Epithelial cell of esophagus (primary cell): ENCODE results near the gene ODAPH.
A peak's percentile ranks its signal among the peaks of the same experiment; 100 is the strongest.
"Not testable (repeated sequence)": the region's sequence is repeated elsewhere in the genome, so short reads cannot be mapped to it uniquely, and the experiment has no call there.

Experiments used
- DNase-seq: peaks from one replicate; pipeline ENCODE4 v3.0.0; 2010; ENCODE audit warnings: low read depth
- H3K4me3 ChIP-seq: 2 replicates; pipeline ENCODE4 v1.5.1; 2011; ENCODE audit warnings: mild to moderate bottlenecking, low read length, control low read depth
- CTCF ChIP-seq: IDR thresholded peaks from 2 replicates; pipeline ENCODE4 v1.5.1; 2011; ENCODE audit warnings: low read depth, mild to moderate bottlenecking, low read length, control low read depth, inconsistent platforms; ENCODE audit not compliant: insufficient read depth; ENCODE audit errors: missing control alignments

ODAPH gene

GRCh38 chr4:75555294-75556164 is at the start of gene ODAPH:
Gene ODAPH, plus strand, starts transcription at chr4:75556066. Its CDS starts 17 bp downstream, at chr4:75556083.
- H3K4me3 ChIP-seq = no peak within 1 kb of the TSS
- peak; percentile 88 for DNase-seq
- TF ChIP-seq CTCF = no peak

DNA sequence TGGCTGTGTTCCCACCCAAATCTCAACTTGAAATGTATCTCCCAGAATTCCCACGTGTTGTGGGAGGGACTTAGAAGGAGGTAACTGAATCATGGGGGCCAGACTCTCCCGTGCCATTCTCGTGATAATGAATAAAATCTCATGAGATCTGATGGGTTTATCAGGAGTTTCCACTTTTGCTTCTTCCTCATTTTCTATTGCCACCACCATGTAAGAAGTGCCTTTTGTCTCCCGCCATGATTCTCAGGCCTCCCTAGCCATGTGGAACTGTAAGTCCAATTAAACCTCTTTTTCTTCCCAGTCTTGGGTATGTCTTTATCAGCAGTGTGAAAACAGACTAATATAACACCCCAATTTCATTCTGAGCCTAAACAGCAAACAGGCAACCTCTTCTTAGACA is 46.3 kb upstream of the ODAPH start:
- not testable (repeated sequence) for H3K4me3 ChIP-seq, DNase-seq

- DNase-seq = no peak
- no peak for TF ChIP-seq CTCF
- H3K4me3 ChIP-seq = no peak overlapping the region
Measured at GRCh38 chr4:75511841-75512240, 44.0 kb upstream of the ODAPH start.

GRCh38 chr4:75512386-75513211 is 43.3 kb upstream of the ODAPH start:
- peak; percentile 26 for DNase-seq
- TF ChIP-seq CTCF = no peak
- H3K4me3 ChIP-seq = peak overlapping the region; percentile 92

DNA sequence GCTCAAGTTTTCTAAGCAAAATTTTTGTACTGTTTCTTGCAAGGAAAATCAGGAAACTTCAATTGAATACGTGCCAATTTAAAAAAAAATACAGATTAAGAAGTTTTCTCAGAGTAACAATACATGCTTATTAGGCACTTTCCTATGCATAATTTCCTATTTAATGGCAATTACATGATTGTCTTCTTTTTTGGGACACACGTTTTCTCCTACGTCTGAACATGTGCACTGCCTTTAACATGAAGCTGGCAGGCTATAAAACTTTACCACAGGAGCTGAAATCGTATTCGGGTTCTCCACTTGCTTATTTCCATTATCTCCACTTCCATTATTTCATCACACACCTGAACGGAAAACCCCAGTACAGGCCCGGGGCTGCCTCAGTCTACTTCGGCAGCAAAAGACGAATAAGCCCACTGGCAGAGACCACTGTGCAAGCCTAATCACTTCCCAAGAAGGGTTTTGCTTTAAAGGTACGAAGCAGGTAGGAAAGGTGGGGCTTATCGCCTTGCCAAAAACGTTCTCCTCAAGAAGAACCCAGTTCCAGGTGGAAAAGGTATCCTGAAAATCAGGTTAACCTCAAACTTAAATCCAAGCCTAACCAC is 42.2 kb upstream of the ODAPH start:
- H3K4me3 ChIP-seq = peak overlapping the region; percentile 92
- no peak for DNase-seq
- no peak for TF ChIP-seq CTCF

DNA sequence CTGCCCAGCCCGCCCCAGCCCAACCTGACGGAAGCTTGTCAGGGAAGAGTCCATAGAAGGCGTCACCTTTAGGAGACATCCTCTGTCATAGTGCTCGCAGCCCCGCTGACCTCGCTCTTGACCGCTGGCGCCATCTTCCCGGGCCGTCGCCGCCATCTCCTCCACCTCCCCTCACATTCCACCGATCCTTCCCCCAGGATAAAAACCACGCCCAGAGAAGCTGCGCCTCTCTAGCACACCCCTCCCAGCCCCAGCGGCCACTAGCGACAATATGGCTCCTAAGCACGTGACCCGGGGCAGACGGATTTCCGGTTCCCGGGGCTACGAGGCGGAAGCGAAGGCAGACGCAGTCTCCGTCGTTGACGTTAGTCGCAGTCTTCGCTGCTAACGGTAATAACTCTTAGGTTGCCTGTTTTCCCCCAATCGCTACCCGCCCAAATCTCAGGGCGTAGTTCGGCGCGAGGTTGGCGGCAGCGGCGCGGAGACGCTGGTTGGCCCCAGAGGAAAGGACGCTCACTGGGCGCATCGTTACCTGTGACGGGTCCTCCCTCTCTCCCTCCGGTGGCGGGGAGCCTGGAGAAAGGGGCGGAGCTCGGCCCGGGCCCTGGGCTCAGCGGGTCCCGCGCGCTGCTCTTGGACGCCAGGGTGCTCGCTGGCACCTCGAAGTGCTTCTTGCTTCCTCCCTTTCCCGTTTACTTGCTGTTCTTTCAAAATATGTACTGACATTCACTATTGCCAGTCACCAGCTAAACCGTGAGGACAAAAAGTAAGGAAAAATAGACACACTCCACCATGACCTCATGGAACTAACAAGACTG is 41.5 kb upstream of the ODAPH start, which contains the start of the genes RCHY1 and THAP6:
Gene RCHY1 (minus strand): TSS at position 273 of the 818 bp plus-strand sequence. CDS start 117 bp downstream, at position 156.
Gene THAP6 (plus strand): TSS at position 343 of the 818 bp plus-strand sequence. CDS start 980 bp downstream, outside the sequence.
- peak within 1 kb of the TSS; percentile 92 for H3K4me3 ChIP-seq
- peak; percentile 96 for DNase-seq
- TF ChIP-seq CTCF = peak; percentile 10
